ENCODE data around the gene FSTL4. TPM values are rescaled to one million over a fixed set of nuclear protein-coding genes. Genes with fewer than 3 reads are reported as not detected.

Gene FSTL4
- total and polyA plus RNA-seq, 4 donors = 0.42 TPM; not detected in 3

DNA sequence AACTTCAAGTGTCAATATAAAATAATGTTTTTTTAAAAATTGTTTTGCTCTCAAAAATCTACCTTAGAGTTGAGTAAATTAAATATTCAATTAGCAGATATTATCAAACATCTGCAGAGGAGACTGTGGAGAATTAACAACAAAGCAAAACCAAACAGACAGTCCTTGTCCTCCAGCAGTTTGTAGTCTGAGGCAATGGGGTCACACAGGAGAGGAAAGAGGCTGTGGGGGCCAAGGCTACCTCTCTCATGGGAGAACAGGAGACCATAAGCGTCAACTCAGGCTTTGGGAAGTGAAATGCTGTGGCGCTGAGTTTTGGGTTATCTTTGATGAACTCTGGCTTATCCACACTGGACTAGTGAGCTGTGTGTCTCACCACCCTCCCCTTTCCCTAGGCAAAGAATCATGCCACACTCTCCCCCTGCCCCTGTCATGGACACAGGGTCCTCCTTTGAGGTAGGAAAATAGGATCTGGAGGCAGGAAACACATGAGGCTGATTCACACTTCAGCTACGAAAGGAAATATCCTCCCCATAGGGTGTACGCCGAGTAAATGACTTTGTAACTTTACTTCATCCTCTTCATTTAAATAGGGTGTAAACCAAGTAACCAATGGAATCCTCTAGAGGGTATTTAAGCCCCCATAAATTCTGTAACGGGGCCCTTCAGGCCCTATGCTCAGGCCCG lies 152.7 kb downstream of the FSTL4 start:
- no peaks in the 10 kb centered on the region for H3K27me3 ChIP-seq (ENCODE audit: control insufficient read depth in 1 of 2, insufficient read depth in 2 of 2, low read length in 1 of 2)
- no peak overlapping the region for H3K4me3 ChIP-seq (ENCODE audit: low read length in 2 of 2)
- DNase-seq (no peak), ATAC-seq (ENCODE audit: low FRiP score) (no peak)
- no peak overlapping the region for H3K27ac ChIP-seq (ENCODE audit: low read depth in 1 of 2, low read length in 2 of 2)
- WGBS, 2 donors = 86 to 91% methylated on average over 7 of the region's 7 CpGs
- intact Hi-C loops (cut with DNase I) = no loop called here
- no peaks in the 10 kb centered on the region for H3K36me3 ChIP-seq (ENCODE audit: control insufficient read depth in 1 of 2, insufficient read depth in 2 of 2, low read length in 1 of 2)
- H3K9me3 ChIP-seq (ENCODE audit: control insufficient read depth, low read length) = no peaks in the 10 kb centered on the region
- H3K4me1 ChIP-seq (ENCODE audit: control insufficient read depth in 1 of 2, insufficient read depth in 2 of 2, low read length in 2 of 2) = no peaks in the 10 kb centered on the region

DNA sequence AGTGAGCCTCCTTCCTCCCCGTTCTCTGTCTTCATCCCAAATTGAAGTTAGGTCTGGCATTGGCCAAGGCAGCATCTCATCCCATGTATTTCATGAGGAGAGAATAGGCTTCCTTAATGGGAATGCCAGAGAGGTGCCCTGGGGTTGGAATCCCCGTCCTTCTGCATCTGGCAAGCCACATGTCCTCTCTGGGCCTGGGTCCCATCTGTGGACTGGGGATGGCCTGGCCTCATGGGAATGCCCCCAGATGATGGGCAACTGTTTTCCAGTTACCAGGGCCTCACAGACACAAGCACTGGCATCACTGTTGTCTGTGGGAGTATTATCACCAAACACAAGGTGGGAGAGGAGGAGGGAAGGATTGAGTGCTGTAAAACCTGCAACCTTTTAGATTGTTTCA lies 153.9 kb downstream of the FSTL4 start:
- Histone ChIP-seq H3K27me3 (ENCODE audit: control insufficient read depth in 1 of 2, insufficient read depth in 2 of 2, low read length in 1 of 2) (no peaks in the 10 kb centered on the region), H3K9me3 (ENCODE audit: control insufficient read depth, low read length) (no peaks in the 10 kb centered on the region), H3K36me3 (ENCODE audit: control insufficient read depth in 1 of 2, insufficient read depth in 2 of 2, low read length in 1 of 2) (no peaks in the 10 kb centered on the region), H3K4me1 (ENCODE audit: control insufficient read depth in 1 of 2, insufficient read depth in 2 of 2, low read length in 2 of 2) (no peaks in the 10 kb centered on the region), H3K27ac (ENCODE audit: low read depth in 1 of 2, low read length in 2 of 2) (no peak overlapping the region), H3K4me3 (ENCODE audit: low read length in 2 of 2) (no peak overlapping the region)
- DNase-seq (no peak), ATAC-seq (ENCODE audit: low FRiP score) (no peak)
- intact Hi-C loops (cut with DNase I) = no loop called here
- WGBS, 2 donors = 92 to 96% methylated on average over 2 of the region's 2 CpGs

DNA sequence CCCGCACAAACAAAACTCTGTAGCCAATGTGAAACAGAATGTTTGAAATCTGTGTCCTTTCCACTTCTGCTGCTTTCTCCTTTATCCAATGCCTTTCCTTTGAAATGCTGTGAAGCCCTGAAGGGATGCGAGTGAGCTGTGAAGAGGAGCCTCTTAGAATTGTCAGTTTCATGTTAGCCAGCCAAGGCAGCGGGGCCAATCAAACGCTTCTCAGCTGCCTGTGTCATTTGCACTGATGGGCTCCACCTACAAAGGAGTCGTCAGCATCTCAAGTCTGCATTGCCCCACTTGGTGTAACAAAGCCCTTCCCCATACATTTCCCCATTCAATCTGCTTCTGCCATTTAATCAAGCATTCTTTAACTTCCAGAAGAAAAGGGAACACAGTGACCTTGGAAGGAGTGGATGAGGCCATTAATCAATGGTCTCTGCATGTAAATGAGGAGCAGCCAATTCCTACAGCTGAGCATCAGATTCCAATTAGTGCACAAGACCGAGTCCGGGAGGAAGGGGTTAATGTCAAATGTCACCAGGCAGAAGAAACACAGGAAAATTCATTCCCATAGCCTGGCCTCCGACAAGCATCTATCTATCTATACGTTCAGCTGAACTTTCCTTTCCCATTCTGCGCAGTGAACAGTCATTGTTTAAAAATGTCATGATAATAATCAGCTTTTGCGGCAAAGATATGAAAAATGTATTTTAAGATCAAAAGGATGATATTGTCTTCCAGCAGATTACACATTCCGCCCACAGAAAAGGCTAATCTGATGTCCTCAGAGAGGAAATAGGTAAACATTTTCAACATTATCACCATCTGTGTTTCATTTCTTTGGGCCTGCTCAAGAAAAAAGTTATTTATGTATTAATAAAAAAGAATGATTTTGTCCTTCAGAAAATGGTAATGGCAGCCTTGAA lies 154.6 kb downstream of the FSTL4 start:
- ATAC-seq (ENCODE audit: low FRiP score) (no peak), DNase-seq (no peak)
- H3K9me3 ChIP-seq (ENCODE audit: control insufficient read depth, low read length) = no peaks in the 10 kb centered on the region
- no peaks in the 10 kb centered on the region for H3K36me3 ChIP-seq (ENCODE audit: control insufficient read depth in 1 of 2, insufficient read depth in 2 of 2, low read length in 1 of 2)
- no peak overlapping the region for H3K4me3 ChIP-seq (ENCODE audit: low read length in 2 of 2)
- intact Hi-C loops (cut with DNase I) = no loop called here
- H3K4me1 ChIP-seq (ENCODE audit: control insufficient read depth in 1 of 2, insufficient read depth in 2 of 2, low read length in 2 of 2) = no peaks in the 10 kb centered on the region
- 63 to 65% methylated on average over 12 of the region's 12 CpGs for WGBS, 2 donors
- H3K27ac ChIP-seq (ENCODE audit: low read depth in 1 of 2, low read length in 2 of 2) = no peak overlapping the region
- no peaks in the 10 kb centered on the region for H3K27me3 ChIP-seq (ENCODE audit: control insufficient read depth in 1 of 2, insufficient read depth in 2 of 2, low read length in 1 of 2)

DNA sequence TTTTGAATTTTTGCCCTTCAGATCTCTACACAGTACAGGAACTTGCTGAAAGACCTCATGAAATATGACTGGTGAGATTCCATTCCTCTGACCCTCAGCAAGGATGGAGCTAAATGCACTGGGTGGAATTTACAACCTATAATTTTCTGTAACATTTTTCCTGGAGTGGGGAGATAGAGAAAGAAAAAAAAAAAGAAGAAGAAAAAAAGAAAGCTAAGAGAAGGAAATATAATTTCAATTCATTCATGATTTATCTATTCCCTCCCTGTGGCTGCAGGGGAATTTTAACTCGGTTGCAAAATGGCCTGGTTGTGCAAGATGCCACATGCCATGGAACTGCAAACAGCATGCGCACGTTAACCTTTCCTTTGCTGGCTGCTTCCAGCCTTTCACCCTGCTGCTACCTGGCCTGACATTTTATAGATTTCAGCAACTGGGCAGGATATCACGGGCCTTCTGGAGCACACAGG lies 155.4 kb downstream of the FSTL4 start:
- H3K9me3 ChIP-seq (ENCODE audit: control insufficient read depth, low read length) = no peaks in the 10 kb centered on the region
- DNase-seq (no peak), ATAC-seq (ENCODE audit: low FRiP score) (no peak)
- intact Hi-C loops (cut with DNase I) = no loop called here
- no peak overlapping the region for H3K4me3 ChIP-seq (ENCODE audit: low read length in 2 of 2)
- no peaks in the 10 kb centered on the region for H3K27me3 ChIP-seq (ENCODE audit: control insufficient read depth in 1 of 2, insufficient read depth in 2 of 2, low read length in 1 of 2)
- no peaks in the 10 kb centered on the region for H3K4me1 ChIP-seq (ENCODE audit: control insufficient read depth in 1 of 2, insufficient read depth in 2 of 2, low read length in 2 of 2)
- WGBS, 2 donors = 74 to 80% methylated on average over 4 of the region's 4 CpGs
- H3K36me3 ChIP-seq (ENCODE audit: control insufficient read depth in 1 of 2, insufficient read depth in 2 of 2, low read length in 1 of 2) = no peaks in the 10 kb centered on the region
- no peak overlapping the region for H3K27ac ChIP-seq (ENCODE audit: low read depth in 1 of 2, low read length in 2 of 2)

DNA sequence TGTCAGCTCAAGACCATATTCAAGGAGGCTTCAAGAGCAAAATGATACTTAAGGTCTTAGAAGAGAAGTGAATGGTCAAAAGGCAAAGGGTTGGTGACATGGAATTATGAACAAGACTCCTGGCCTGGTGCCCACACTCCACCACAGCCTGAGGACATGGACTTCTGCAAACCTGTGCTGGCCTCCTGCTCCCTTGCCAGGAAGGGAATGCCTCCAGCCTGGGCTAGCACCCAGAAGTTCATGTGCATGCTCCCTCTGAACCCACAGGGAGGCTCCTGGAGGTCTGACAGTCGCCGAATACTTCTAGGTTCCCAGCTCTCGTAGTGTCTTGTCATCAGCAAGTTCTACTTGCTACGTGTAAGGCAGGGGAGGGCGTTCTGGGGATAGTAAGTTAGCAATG lies 156.7 kb downstream of the FSTL4 start:
- no peak overlapping the region for H3K27ac ChIP-seq (ENCODE audit: low read depth in 1 of 2, low read length in 2 of 2)
- DNase-seq (no peak), ATAC-seq (ENCODE audit: low FRiP score) (no peak)
- intact Hi-C loops (cut with DNase I) = no loop called here
- H3K9me3 ChIP-seq (ENCODE audit: control insufficient read depth, low read length) = no peaks in the 10 kb centered on the region
- no peaks in the 10 kb centered on the region for H3K27me3 ChIP-seq (ENCODE audit: control insufficient read depth in 1 of 2, insufficient read depth in 2 of 2, low read length in 1 of 2)
- H3K4me1 ChIP-seq (ENCODE audit: control insufficient read depth in 1 of 2, insufficient read depth in 2 of 2, low read length in 2 of 2) = no peaks in the 10 kb centered on the region
- no peaks in the 10 kb centered on the region for H3K36me3 ChIP-seq (ENCODE audit: control insufficient read depth in 1 of 2, insufficient read depth in 2 of 2, low read length in 1 of 2)
- WGBS, 2 donors = 89 to 90% methylated on average over 5 of the region's 5 CpGs
- no peak overlapping the region for H3K4me3 ChIP-seq (ENCODE audit: low read length in 2 of 2)

DNA sequence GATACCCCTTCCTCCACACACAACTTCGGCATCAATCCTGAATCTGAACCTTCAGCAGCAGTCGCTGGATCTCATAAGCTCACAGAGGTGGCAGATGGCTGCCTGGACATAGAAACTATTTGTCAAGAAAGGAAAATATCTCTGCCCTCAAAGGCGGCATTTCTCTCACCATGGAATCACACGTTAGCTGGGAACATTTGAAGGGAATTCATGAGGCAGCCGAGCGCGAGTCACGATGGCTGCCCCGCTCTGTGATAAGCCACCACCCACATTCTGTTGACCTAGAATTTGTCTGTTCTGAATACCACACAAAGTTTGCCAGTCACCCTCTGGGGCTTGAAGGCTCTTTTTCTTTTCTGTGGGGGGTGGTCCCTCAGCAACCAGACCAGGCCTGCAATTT lies 157.9 kb downstream of the FSTL4 start:
- intact Hi-C loops (cut with DNase I) = no loop called here
- Histone ChIP-seq H3K36me3 (ENCODE audit: control insufficient read depth in 1 of 2, insufficient read depth in 2 of 2, low read length in 1 of 2) (no peaks in the 10 kb centered on the region), H3K4me1 (ENCODE audit: control insufficient read depth in 1 of 2, insufficient read depth in 2 of 2, low read length in 2 of 2) (no peaks in the 10 kb centered on the region), H3K27ac (ENCODE audit: low read depth in 1 of 2, low read length in 2 of 2) (no peak overlapping the region), H3K9me3 (ENCODE audit: control insufficient read depth, low read length) (no peaks in the 10 kb centered on the region), H3K27me3 (ENCODE audit: control insufficient read depth in 1 of 2, insufficient read depth in 2 of 2, low read length in 1 of 2) (no peaks in the 10 kb centered on the region), H3K4me3 (ENCODE audit: low read length in 2 of 2) (no peak overlapping the region)
- ATAC-seq (ENCODE audit: low FRiP score) (no peak), DNase-seq (no peak)
- 23 to 45% methylated on average over 9 of the region's 9 CpGs for WGBS, 2 donors

DNA sequence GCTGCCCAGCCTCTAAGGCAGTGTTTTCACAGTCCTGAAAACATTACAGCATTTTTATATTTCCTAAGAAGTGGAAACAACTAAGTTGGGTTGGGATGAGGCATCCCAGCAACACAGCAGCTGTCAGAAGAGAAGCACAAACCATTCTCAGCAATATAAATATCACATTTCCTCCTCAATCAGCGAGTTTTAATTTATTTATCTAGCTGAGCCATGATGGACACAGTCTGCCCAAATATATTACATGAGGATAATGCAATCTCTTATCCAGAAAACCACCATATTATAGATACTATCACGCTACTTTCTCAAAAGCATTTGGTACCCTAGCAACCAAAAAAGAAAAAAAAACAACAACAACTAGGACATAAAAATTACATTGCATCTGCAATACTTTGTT lies 158.5 kb downstream of the FSTL4 start:
- H3K4me3 ChIP-seq (ENCODE audit: low read length in 2 of 2) = no peak overlapping the region
- no peaks in the 10 kb centered on the region for H3K27me3 ChIP-seq (ENCODE audit: control insufficient read depth in 1 of 2, insufficient read depth in 2 of 2, low read length in 1 of 2)
- H3K9me3 ChIP-seq (ENCODE audit: control insufficient read depth, low read length) = no peaks in the 10 kb centered on the region
- H3K4me1 ChIP-seq (ENCODE audit: control insufficient read depth in 1 of 2, insufficient read depth in 2 of 2, low read length in 2 of 2) = no peaks in the 10 kb centered on the region
- no peak for ATAC-seq (ENCODE audit: low FRiP score)
- intact Hi-C loops (cut with DNase I) = no loop called here
- no peak overlapping the region for H3K27ac ChIP-seq (ENCODE audit: low read depth in 1 of 2, low read length in 2 of 2)
- no peaks in the 10 kb centered on the region for H3K36me3 ChIP-seq (ENCODE audit: control insufficient read depth in 1 of 2, insufficient read depth in 2 of 2, low read length in 1 of 2)
- DNase-seq = no peak
- WGBS, 2 donors = 23 to 25% methylated on average over 2 of the region's 2 CpGs

DNA sequence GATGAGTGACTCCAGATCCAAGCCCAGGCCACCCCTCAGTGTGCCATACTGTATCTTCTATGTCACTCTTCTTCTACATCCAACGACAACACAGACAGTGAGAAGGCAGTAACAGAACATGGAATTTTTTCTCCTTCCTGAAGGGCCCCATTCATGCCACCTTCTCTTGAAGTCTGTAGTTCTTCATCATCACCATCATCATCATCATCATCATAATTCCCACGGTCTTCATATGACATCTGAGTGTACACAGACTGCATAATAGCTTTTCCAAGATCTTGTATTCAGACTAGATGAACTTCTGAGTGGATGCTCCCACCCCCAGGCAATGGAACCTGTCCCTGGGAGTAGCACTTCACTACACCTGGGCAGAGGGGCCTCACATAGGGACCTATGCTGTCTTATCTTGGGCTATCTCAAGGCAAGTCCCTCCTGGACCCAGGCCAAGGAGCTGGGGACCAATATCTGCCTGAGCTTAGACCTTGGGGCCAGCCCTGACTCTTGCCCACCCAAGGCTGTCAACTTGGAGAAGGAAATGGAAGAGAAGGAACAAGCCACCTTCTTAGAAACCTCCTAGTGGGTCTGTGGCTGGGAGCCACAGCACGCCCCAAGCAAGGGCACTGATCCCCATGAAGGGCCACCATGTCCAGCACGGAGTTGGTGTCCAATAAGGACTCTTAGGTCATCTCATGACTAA lies 159.1 kb downstream of the FSTL4 start:
- intact Hi-C loops (cut with DNase I) = no loop called here
- no peak for DNase-seq

More for the DNA sequence above, 159.1 kb downstream of the FSTL4 start:
- no peak for ATAC-seq (ENCODE audit: low FRiP score)
- Histone ChIP-seq H3K36me3 (ENCODE audit: control insufficient read depth in 1 of 2, insufficient read depth in 2 of 2, low read length in 1 of 2) (no peaks in the 10 kb centered on the region), H3K27ac (ENCODE audit: low read depth in 1 of 2, low read length in 2 of 2) (no peak overlapping the region), H3K27me3 (ENCODE audit: control insufficient read depth in 1 of 2, insufficient read depth in 2 of 2, low read length in 1 of 2) (no peaks in the 10 kb centered on the region), H3K9me3 (ENCODE audit: control insufficient read depth, low read length) (no peaks in the 10 kb centered on the region), H3K4me3 (ENCODE audit: low read length in 2 of 2) (no peak overlapping the region), H3K4me1 (ENCODE audit: control insufficient read depth in 1 of 2, insufficient read depth in 2 of 2, low read length in 2 of 2) (no peaks in the 10 kb centered on the region)
- WGBS, 2 donors = 87% methylated on average over 4 of the region's 4 CpGs
